Transverse colon (tissue), 4 donors: Measurements from ENCODE around the gene SLC4A3. TPM values are rescaled to one million over a fixed set of nuclear protein-coding genes. Genes with fewer than 3 reads are reported as not detected.
A peak's percentile ranks its signal among the peaks of the same experiment; 100 is the strongest.

ENCODE experiments used
- DNase-seq: peaks from one replicate; pipeline ENCODE4 v3.0.0-alpha.2; 2019
- H3K27ac ChIP-seq, 4 donors: fragments of 200-600 bp; sonication (generic); 2 replicates each; pipeline ENCODE4 v1.5.1; 2016 to 2018; ENCODE audit warnings: inconsistent platforms in 4 of 4
- H3K27me3 ChIP-seq: fragments of 200-600 bp; sonication (generic); 2 replicates; pipeline ENCODE4 v1.5.1; 2017; ENCODE audit warnings: inconsistent platforms
- H3K36me3 ChIP-seq, 4 donors: fragments of 200-600 bp; sonication (generic); 2 replicates each; pipeline ENCODE4 v1.5.1; 2017 to 2019; ENCODE audit warnings: inconsistent platforms in 4 of 4
- H3K4me1 ChIP-seq, 4 donors: fragments of 200-600 bp; sonication (generic); 2 replicates each; pipeline ENCODE4 v1.5.1; 2017 to 2020; ENCODE audit warnings: inconsistent platforms in 4 of 4
- H3K4me3 ChIP-seq, 4 donors: fragments of 200-600 bp; sonication (generic); 1 replicate in 1 of 4; 2 replicates in 3 of 4; pipeline versions ENCODE4 v1.5.1 to v1.6.1; 2017 to 2019; ENCODE audit warnings: inconsistent platforms in 4 of 4
- H3K9me3 ChIP-seq, 2 donors: fragments of 200-600 bp; sonication (generic); 2 replicates each; pipeline ENCODE4 v1.5.1; 2017 to 2019; ENCODE audit warnings: inconsistent platforms in 2 of 2
- EP300 ChIP-seq: sonication (generic); formaldehyde crosslinking; IDR thresholded peaks from one replicate; pipeline ENCODE4 v1.6.1; 2017; ENCODE audit warnings: antibody characterized with exemption, low read depth
- POLR2A ChIP-seq: fragments of 450-650 bp; IDR thresholded peaks from one replicate; pipeline ENCODE4 v1.6.1; 2016; ENCODE audit warnings: antibody characterized with exemption, mild to moderate bottlenecking, moderate library complexity
- POLR2AphosphoS5 ChIP-seq, 3 donors: sonication (generic); formaldehyde crosslinking; IDR thresholded peaks; one replicate each; pipeline ENCODE4 v1.6.1; 2016; ENCODE audit warnings: antibody characterized with exemption in 3 of 3
- WGBS, 2 donors: methylation state at CpG; one replicate each; pipeline ENCODE4 v1.1.5; 2018; ENCODE audit warnings: low coverage in 1 of 2; 5-methylcytosine and 5-hydroxymethylcytosine counted together
- in situ Hi-C, 4 donors: fragments of 200-750 bp; cut with MboI; loops; one replicate each; pipeline versions ENCODE4 v1.15.0 to v1.15.1; 2017; ENCODE audit warnings: low sequenced_read_pairs in 3 of 4, low pct_ligation_motif_present in 1 of 4, low pct_unique_long_range_greater_than_20kb in 1 of 4
- intact Hi-C: fragments of 100-400 bp; cut with DNase I; formaldehyde crosslinking; loops from one replicate; pipeline ENCODE4 v1.15.1; 2023; ENCODE audit warnings: low total_unique reads
- total RNA-seq, 4 donors: library from RNA; depleted of rRNA; stranded (reverse); fragments of >200 nt; gene quantifications; one replicate each; pipeline ENCODE4 v1.1.0, GENCODE V29; 2016
- TF ChIP-seq, protein P1 (sequence below), 5 experiments: fragments of 200-600 bp in 3 of 5; fragments of 450-650 bp in 2 of 5; sonication (generic) in 3 of 5; IDR thresholded peaks; 1 replicate in 2 of 5; 2 replicates in 3 of 5; pipeline ENCODE4 v1.5.1; 2016 to 2017; ENCODE audit warnings: antibody characterized with exemption in 5 of 5, inconsistent platforms in 3 of 5, mild to moderate bottlenecking in 2 of 5, moderate library complexity in 1 of 5

The SLC4A3 gene
- total RNA-seq, 4 donors from 2014 or later: 0.32 to 25.9 (median 0.68) TPM; not detected in 1

DNA sequence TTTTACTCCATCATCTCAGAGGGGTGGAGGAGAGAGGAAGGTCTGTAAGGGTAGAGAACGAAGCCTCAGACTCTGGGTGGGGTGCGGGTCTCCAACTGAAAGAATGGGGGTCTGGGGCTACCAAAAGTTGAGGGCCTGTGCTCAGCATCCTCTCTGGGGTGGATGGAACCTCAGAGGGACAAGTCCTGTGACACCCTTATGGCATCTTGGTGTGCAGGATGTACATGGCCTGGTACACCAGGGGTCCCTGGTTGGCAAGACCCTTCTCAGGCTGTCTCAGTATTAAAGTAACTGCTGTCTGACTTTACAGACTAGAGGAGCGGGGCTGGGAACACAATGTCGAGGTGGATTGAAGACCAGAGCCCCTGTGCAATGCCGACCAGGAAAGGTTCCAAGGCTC is 2.3 kb upstream of the SLC4A3 start:
- no peaks in the 10 kb centered on the region for H3K36me3 ChIP-seq
- H3K4me1 ChIP-seq: peaks cover 5 to 8% (median 7%) of the 10 kb centered on the region in 4 donors
- H3K27ac ChIP-seq: no peak overlapping the region
- DNase-seq: no peak
- peaks cover 34% of the 10 kb centered on the region for H3K27me3 ChIP-seq
- intact Hi-C loops: no loop called here
- H3K4me3 ChIP-seq: no peak overlapping the region
- no peaks in the 10 kb centered on the region for H3K9me3 ChIP-seq
- TF ChIP-seq POLR2AphosphoS5 (IDR thresholded peaks at IDR 0.05) (no peak), POLR2A (no peak), EP300 (no peak)
- TF ChIP-seq, protein P1, sequence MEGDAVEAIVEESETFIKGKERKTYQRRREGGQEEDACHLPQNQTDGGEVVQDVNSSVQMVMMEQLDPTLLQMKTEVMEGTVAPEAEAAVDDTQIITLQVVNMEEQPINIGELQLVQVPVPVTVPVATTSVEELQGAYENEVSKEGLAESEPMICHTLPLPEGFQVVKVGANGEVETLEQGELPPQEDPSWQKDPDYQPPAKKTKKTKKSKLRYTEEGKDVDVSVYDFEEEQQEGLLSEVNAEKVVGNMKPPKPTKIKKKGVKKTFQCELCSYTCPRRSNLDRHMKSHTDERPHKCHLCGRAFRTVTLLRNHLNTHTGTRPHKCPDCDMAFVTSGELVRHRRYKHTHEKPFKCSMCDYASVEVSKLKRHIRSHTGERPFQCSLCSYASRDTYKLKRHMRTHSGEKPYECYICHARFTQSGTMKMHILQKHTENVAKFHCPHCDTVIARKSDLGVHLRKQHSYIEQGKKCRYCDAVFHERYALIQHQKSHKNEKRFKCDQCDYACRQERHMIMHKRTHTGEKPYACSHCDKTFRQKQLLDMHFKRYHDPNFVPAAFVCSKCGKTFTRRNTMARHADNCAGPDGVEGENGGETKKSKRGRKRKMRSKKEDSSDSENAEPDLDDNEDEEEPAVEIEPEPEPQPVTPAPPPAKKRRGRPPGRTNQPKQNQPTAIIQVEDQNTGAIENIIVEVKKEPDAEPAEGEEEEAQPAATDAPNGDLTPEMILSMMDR (IDR thresholded peaks at IDR 0.05): no peak
- in situ Hi-C loops: no loop called here
- 85 to 94% methylated on average over 4 to 5 of the region's 5 CpGs for WGBS, 2 donors

DNA sequence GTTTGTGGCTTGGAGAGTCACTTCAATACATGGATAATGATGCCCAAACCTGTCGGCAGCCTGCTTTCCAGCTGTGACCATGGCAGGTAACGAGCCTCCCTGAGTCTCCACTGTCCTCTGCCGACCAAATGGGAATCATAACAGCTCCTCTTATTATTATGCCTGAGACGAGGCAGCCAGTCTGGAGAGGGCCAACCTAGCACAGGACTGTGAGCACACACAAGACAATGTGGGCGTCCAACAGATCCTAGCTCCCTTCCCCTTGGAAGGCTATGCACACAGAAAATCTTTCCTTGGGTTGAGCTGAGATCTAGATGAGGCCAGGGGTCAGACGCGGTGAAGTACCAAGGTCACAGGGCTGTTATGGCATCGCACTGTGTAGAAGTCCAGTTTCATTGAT is 890 bp upstream of the SLC4A3 start:
- no peak overlapping the region for H3K27ac ChIP-seq
- TF ChIP-seq POLR2AphosphoS5 (IDR thresholded peaks at IDR 0.05) (no peak), POLR2A (no peak), EP300 (no peak)
- peaks cover 5 to 8% (median 7%) of the 10 kb centered on the region in 4 donors for H3K4me1 ChIP-seq
- no peak for DNase-seq
- H3K36me3 ChIP-seq: no peaks in the 10 kb centered on the region
- in situ Hi-C loops (no loop called here), intact Hi-C loops (no loop called here)
- 79 to 100% methylated on average over 1 to 8 of the region's 8 CpGs for WGBS, 2 donors
- H3K9me3 ChIP-seq: no peaks in the 10 kb centered on the region
- H3K27me3 ChIP-seq: peaks cover 34% of the 10 kb centered on the region
- no peak overlapping the region for H3K4me3 ChIP-seq

DNA sequence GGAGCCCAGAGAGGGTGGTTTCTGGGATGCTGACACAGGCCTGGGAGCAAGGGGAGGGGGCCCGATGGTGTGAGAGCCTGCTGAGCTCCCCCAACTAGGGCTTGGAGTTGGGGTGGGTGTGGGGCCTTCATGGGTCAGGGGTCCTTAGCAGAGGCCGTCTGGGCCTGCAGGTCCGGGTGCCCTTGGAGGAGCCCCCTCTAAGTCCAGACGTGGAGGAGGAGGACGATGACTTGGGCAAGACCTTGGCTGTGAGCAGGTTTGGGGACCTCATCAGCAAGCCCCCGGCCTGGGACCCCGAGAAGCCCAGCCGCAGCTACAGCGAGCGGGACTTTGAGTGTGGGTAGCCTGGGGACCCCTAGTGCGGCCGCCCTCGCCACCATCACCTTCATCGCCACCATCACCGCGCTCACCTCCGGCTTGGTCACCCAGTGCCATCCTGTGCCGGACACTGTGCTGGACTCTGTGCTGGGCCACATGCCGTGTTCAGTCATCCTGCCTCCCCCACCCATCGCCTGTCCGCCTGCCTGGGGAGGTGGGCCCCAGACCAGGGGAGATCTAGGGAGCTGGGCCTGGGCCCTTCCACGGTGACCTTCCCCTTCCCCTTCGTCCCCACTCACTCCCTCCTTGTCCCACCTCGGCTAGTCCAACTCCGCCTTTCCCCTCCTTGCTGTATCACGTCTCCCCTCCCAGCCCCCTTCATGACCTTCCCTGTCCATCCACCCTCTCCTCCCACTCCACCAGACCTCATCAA is 980 bp downstream of the SLC4A3 start:
- Histone ChIP-seq H3K9me3 (no peaks in the 10 kb centered on the region), H3K27ac (no peak overlapping the region), H3K4me3 (peak overlapping the region in 2 of 4 donors; percentile 50 to 60), H3K36me3 (no peaks in the 10 kb centered on the region), H3K27me3 (peaks cover 34% of the 10 kb centered on the region), H3K4me1 (peaks cover 5 to 8% (median 7%) of the 10 kb centered on the region in 4 donors)
- WGBS, 2 donors: 66 to 75% methylated on average over 5 to 26 of the region's 26 CpGs
- in situ Hi-C loops (no loop called here), intact Hi-C loops (no loop called here)
- TF ChIP-seq EP300: no peak
- TF ChIP-seq, protein P1 (IDR thresholded peaks at IDR 0.05): no peak
- TF ChIP-seq POLR2AphosphoS5 (IDR thresholded peaks at IDR 0.05): no peak
- TF ChIP-seq POLR2A: no peak
- no peak for DNase-seq

DNA sequence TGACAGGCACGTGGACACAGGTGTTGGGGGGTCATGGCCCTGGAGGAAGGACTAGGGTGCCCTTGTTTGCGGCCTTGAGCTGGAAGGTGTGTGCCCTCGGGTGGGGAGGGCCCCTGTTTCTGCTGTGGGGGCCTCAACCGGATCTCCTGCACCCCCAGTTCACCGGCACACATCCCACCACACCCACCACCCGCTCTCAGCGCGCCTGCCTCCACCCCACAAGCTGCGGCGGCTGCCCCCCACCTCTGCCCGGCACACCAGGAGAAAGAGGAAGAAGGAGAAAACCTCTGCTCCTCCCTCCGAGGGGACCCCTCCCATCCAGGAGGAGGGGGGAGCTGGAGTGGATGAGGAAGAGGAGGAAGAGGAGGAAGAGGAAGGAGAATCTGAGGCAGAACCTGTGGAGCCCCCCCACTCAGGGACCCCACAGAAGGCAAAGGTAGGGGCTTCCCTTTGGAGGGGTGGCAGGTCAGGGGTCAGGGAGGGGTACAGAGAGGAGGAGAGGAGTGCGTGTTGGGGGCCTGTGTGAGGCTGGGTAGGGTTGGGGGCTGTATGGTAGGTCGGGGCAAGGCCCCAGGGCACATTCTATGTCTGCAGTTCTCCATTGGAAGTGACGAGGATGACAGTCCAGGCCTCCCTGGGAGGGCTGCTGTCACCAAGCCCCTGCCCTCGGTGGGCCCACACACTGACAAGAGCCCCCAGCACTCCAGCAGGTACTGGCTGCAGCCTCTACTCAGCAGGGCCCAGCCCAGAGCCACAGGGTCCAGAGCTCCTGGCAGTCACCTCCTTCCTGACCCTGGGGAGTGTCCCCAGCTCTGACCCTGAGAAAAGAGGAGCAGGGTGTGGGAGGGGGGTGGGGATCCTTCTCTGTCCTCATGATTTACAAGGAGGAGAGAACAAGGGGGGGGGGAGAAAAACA is 1.8 kb downstream of the SLC4A3 start:
- TF ChIP-seq, protein P1 (IDR thresholded peaks at IDR 0.05): no peak
- no peak for TF ChIP-seq POLR2AphosphoS5 (IDR thresholded peaks at IDR 0.05)
- TF ChIP-seq EP300: no peak
- TF ChIP-seq POLR2A: no peak
- no peak for DNase-seq
- no peak overlapping the region for H3K4me3 ChIP-seq
- peaks cover 34% of the 10 kb centered on the region for H3K27me3 ChIP-seq
- in situ Hi-C loops: no loop called here
- peaks cover 5 to 8% (median 7%) of the 10 kb centered on the region in 4 donors for H3K4me1 ChIP-seq
- H3K9me3 ChIP-seq: no peaks in the 10 kb centered on the region
- no peaks in the 10 kb centered on the region for H3K36me3 ChIP-seq
- 69 to 80% methylated on average over 2 to 16 of the region's 16 CpGs for WGBS, 2 donors
- H3K27ac ChIP-seq: no peak overlapping the region
- intact Hi-C loops: no loop called here
